ENCODE measurements around the gene KCNS3. TPM values are rescaled to one million over a fixed set of nuclear protein-coding genes. Genes with fewer than 3 reads are reported as not detected.

The KCNS3 gene
- total and polyA plus RNA-seq, 9 of the 15 experiments (the other 6 are each of a cell fraction or from before 2014, with no cell fraction given), result 0.01 to 0.75 (median 0.25) TPM

- Histone ChIP-seq H3K4me3 (no peak overlapping the region), H3K27me3 (ENCODE audit: control insufficient read depth in 2 of 2, insufficient read depth in 2 of 2, low read length in 2 of 2) (no peaks in the 10 kb centered on the region), H4K20me1 (replicated peaks; ENCODE audit: control insufficient read depth, insufficient read depth, low read length) (no peaks in the 10 kb centered on the region), H3K36me3 (ENCODE audit: control insufficient read depth, insufficient read depth, low read length) (no peaks in the 10 kb centered on the region), H3K9me1 (ENCODE audit: control insufficient read depth, insufficient read depth, low read length) (no peaks in the 10 kb centered on the region), H3K4me2 (ENCODE audit: insufficient read depth, low read length) (no peak overlapping the region), H2AFZ (ENCODE audit: low read depth, low read length) (no peak overlapping the region), H3K9ac (ENCODE audit: insufficient read depth in 1 of 2, low read depth in 2 of 2, low read length in 2 of 2) (no peak overlapping the region), H3K79me2 (ENCODE audit: control insufficient read depth, insufficient read depth, low read length) (no peaks in the 10 kb centered on the region), H3K4me1 (replicated peaks in 1 of 2; ENCODE audit: control insufficient read depth in 2 of 2, insufficient read depth in 2 of 2, low read length in 2 of 2) (no peaks in the 10 kb centered on the region), H3K27ac (ENCODE audit: extremely low read depth, low read depth, low read length) (no peak overlapping the region), H3K9me3 (replicated peaks; ENCODE audit: control insufficient read depth, insufficient read depth, low read depth, low read length) (no peaks in the 10 kb centered on the region)
- in situ Hi-C loops (cut with MboI) (no loop called here), intact Hi-C loops (cut with micrococcal nuclease) (no loop called here)
- TF ChIP-seq, protein P1, sequence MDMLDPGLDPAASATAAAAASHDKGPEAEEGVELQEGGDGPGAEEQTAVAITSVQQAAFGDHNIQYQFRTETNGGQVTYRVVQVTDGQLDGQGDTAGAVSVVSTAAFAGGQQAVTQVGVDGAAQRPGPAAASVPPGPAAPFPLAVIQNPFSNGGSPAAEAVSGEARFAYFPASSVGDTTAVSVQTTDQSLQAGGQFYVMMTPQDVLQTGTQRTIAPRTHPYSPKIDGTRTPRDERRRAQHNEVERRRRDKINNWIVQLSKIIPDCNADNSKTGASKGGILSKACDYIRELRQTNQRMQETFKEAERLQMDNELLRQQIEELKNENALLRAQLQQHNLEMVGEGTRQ (CRISPR knock-in tag; IDR thresholded peaks at IDR 0.05), result no peak
- TF ChIP-seq TEAD1 (CRISPR knock-in tag; IDR thresholded peaks at IDR 0.05) (no peak), GABPB2 (CRISPR knock-in tag; conservative IDR thresholded peaks at IDR 0.05) (no peak), ZNF696 (CRISPR knock-in tag; conservative IDR thresholded peaks at IDR 0.05) (no peak), MLLT1 (IDR thresholded peaks at IDR 0.05) (no peak), ZNF124 (CRISPR knock-in tag; IDR thresholded peaks at IDR 0.05) (no peak), TBP (optimal IDR thresholded peaks at IDR 0.05; ENCODE audit: low read depth, low read length) (no peak)
- TF ChIP-seq, protein P2, sequence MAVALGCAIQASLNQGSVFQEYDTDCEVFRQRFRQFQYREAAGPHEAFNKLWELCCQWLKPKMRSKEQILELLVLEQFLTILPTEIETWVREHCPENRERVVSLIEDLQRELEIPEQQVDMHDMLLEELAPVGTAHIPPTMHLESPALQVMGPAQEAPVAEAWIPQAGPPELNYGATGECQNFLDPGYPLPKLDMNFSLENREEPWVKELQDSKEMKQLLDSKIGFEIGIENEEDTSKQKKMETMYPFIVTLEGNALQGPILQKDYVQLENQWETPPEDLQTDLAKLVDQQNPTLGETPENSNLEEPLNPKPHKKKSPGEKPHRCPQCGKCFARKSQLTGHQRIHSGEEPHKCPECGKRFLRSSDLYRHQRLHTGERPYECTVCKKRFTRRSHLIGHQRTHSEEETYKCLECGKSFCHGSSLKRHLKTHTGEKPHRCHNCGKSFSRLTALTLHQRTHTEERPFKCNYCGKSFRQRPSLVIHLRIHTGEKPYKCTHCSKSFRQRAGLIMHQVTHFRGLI (CRISPR knock-in tag; IDR thresholded peaks at IDR 0.05), result no peak
- no TSS peak for BruUV-seq (replicated peaks)
- 13% methylated on average over 1 of the region's 1 CpG for WGBS (ENCODE audit: insufficient coverage, low coverage, missing lambda C conversion rate)
- ChIA-PET CTCF (ENCODE audit: low intra/inter-chr PET ratio) (no interaction called here), POLR2A (no interaction called here)
- ATAC-seq (no peak), FAIRE-seq (no peak), DNase-seq (ENCODE audit: extremely low read depth in 1 of 4, low spot score in 3 of 4) (no peak)
These were observed 37.5 kb downstream of the KCNS3 start for GRCh38 chr2:17915811-17916518.
